Mesenchymal stem cell (in vitro differentiated cells and primary cell): ENCODE measurements around the gene PDXDC1. TPM values are rescaled to one million over a fixed set of nuclear protein-coding genes. Genes with fewer than 3 reads are reported as not detected.

ENCODE experiments used
- small RNA-seq: library from polyadenylated mRNA; stranded (forward); fragments of <200 nt; extraction: miRNeasy Mini kit (QIAGEN cat#:217004); gene quantifications from one replicate; pipeline ENCODE3, GENCODE V24; 2013; ENCODE audit warnings: low read depth

The PDXDC1 gene

Small RNA genes within 50 kb of the gene (small RNA-seq; reads per million reads assigned to genes)
- gene AC138932.4 = not detected
- not detected for gene MIR1972-1
- gene MIR3180-4 = not detected
- gene MIR6511A1 = not detected
- gene MIR6770-1 = not detected
- gene RF00019 = not detected
